SK-N-SH (cell line): ENCODE results near the gene KLHL2. TPM values are rescaled to one million over a fixed set of nuclear protein-coding genes. Genes with fewer than 3 reads are reported as not detected.

ENCODE experiments used
- CTCF ChIA-PET: fragments of 300-600, 350-600 bp; formaldehyde crosslinking; extraction: SDS; loops from one replicate; lab custom pipeline; 2021; lab: Yijun Ruan, JAX
- POLR2A ChIA-PET: fragments of 350-600 bp; sonication (Branson Sonifier 250); formaldehyde crosslinking; extraction: SDS; loops from one replicate; lab custom pipeline; 2020; ENCODE audit warnings: antibody characterized with exemption, inconsistent platforms; lab: Yijun Ruan, JAX
- DNase-seq: peaks from one replicate; pipeline ENCODE4 v3.0.0; 2012
- H2AFZ ChIP-seq: fragments of 200-600 bp; sonication (generic); 2 replicates; pipeline ENCODE4 v1.8.1; 2016; ENCODE audit warnings: antibody characterized with exemption, mild to moderate bottlenecking, low read depth
- H3F3A ChIP-seq: fragments of 200-600 bp; sonication (generic); replicated peaks from 2 replicates; pipeline ENCODE3; 2016; ENCODE audit warnings: antibody characterized with exemption, mild to moderate bottlenecking; ENCODE audit not compliant: insufficient read depth
- H3K27ac ChIP-seq, 2 experiments: fragments of 200-500 bp in 1 of 2; fragments of 200-600 bp in 1 of 2; sonication (Bioruptor generic) in 1 of 2; sonication (generic), shearing (Covaris generic) in 1 of 2; 2 replicates each; pipeline versions ENCODE4 v1.5.1 to v1.6.1; 2014 to 2016; ENCODE audit warnings: low read depth in 2 of 2, inconsistent platforms in 1 of 2, low read length in 1 of 2, mild to moderate bottlenecking in 1 of 2, mixed read lengths in 1 of 2
- H3K27me3 ChIP-seq: fragments of 200-600 bp; sonication (generic), shearing (Covaris generic); 2 replicates; pipeline ENCODE4 v1.6.1; 2016; ENCODE audit warnings: mixed run types; ENCODE audit not compliant: insufficient read depth
- H3K36me3 ChIP-seq, 2 experiments: fragments of 200-500 bp in 1 of 2; fragments of 200-600 bp in 1 of 2; sonication (Bioruptor generic) in 1 of 2; sonication (generic) in 1 of 2; replicated peaks in 1 of 2; 2 replicates each; pipeline versions ENCODE3 to v1.5.1; 2014 to 2016; ENCODE audit warnings: low read length in 1 of 2, mild to moderate bottlenecking in 1 of 2; ENCODE audit not compliant: insufficient read depth in 2 of 2, control insufficient read depth in 1 of 2
- H3K4me1 ChIP-seq, 2 experiments: fragments of 200-500 bp in 1 of 2; fragments of 200-600 bp in 1 of 2; sonication (Bioruptor generic) in 1 of 2; sonication (generic), shearing (Covaris generic) in 1 of 2; 2 replicates each; pipeline versions ENCODE4 v1.5.1 to v1.6.1; 2014 to 2016; ENCODE audit warnings: low read depth in 1 of 2, low read length in 1 of 2, mixed run types in 1 of 2; ENCODE audit not compliant: insufficient read depth in 2 of 2, control insufficient read depth in 1 of 2
- H3K4me2 ChIP-seq: fragments of 200-600 bp; sonication (generic), shearing (Covaris generic); 2 replicates; pipeline ENCODE4 v1.6.1; 2017; ENCODE audit warnings: mixed run types
- H3K4me3 ChIP-seq, 2 experiments: fragments of 200-500 bp in 1 of 2; fragments of 200-600 bp in 1 of 2; sonication (Bioruptor generic) in 1 of 2; sonication (generic), shearing (Covaris generic) in 1 of 2; 2 replicates each; pipeline versions ENCODE4 v1.5.1 to v1.8.1; 2014 to 2016; ENCODE audit warnings: low read depth in 2 of 2, inconsistent platforms in 1 of 2, low read length in 1 of 2, mild to moderate bottlenecking in 1 of 2, mixed read lengths in 1 of 2, moderate library complexity in 1 of 2
- H3K79me2 ChIP-seq: fragments of 200-600 bp; sonication (generic); 2 replicates; pipeline ENCODE4 v1.8.1; 2017; ENCODE audit warnings: mild to moderate bottlenecking; ENCODE audit not compliant: insufficient read depth
- H3K9ac ChIP-seq: fragments of 200-600 bp; sonication (generic); 2 replicates; pipeline ENCODE4 v1.6.1; 2017; ENCODE audit warnings: mixed run types
- H3K9me2 ChIP-seq: fragments of 200-600 bp; sonication (generic); 2 replicates; pipeline ENCODE4 v1.6.1; 2017; ENCODE audit warnings: mixed run types
- H3K9me3 ChIP-seq: fragments of 200-600 bp; sonication (generic); 2 replicates; pipeline ENCODE4 v1.6.1; 2017; ENCODE audit warnings: mixed run types, mild to moderate bottlenecking, moderate library complexity
- H4K20me1 ChIP-seq: fragments of 200-600 bp; sonication (generic); 2 replicates; pipeline ENCODE4 v1.6.1; 2017; ENCODE audit warnings: mild to moderate bottlenecking, mixed run types; ENCODE audit not compliant: insufficient read depth
- CHD2 ChIP-seq: fragments of 150-350 bp; IDR thresholded peaks from 2 replicates; pipeline ENCODE4 v1.6.1; 2018; ENCODE audit warnings: low read length; ENCODE audit not compliant: partially characterized antibody
- CTCF ChIP-seq: fragments of 200-600 bp; sonication (generic); IDR thresholded peaks from 2 replicates; pipeline ENCODE4 v1.6.1; 2017; ENCODE audit warnings: antibody characterized with exemption, mild to moderate bottlenecking, moderate library complexity
- EP300 ChIP-seq, 2 experiments: IDR thresholded peaks; 2 replicates each; pipeline versions ENCODE4 v1.4.0 to v1.6.1; 2012; ENCODE audit warnings: borderline replicate concordance in 1 of 2, low read depth in 1 of 2, low read length in 1 of 2
- EZH2phosphoT487 ChIP-seq: fragments of 200-600 bp; sonication (generic); IDR thresholded peaks from 2 replicates; pipeline ENCODE4 v1.6.1; 2017; ENCODE audit warnings: low read depth, mixed run types, mild to moderate bottlenecking, antibody characterized with exemption, moderate library complexity, borderline replicate concordance
- FOXJ3 ChIP-seq: sonication (generic); formaldehyde crosslinking; IDR thresholded peaks from 2 replicates; pipeline ENCODE4 v1.5.1; 2020; ENCODE audit warnings: mild to moderate bottlenecking, missing genetic modification reagents
- FOXM1 ChIP-seq: IDR thresholded peaks from 2 replicates; pipeline ENCODE4 v1.4.0; 2012; ENCODE audit warnings: low read depth, mild to moderate bottlenecking
- GABPA ChIP-seq: IDR thresholded peaks from 2 replicates; pipeline ENCODE4 v1.4.0; 2012; ENCODE audit warnings: low read depth, mild to moderate bottlenecking
- JUND ChIP-seq: IDR thresholded peaks from 2 replicates; pipeline ENCODE4 v1.4.0; 2012
- MAX ChIP-seq: IDR thresholded peaks from 2 replicates; pipeline ENCODE4 v1.4.0; 2012; ENCODE audit warnings: low read depth
- NFIC ChIP-seq: IDR thresholded peaks from 2 replicates; pipeline ENCODE4 v1.4.0; 2012; ENCODE audit warnings: borderline replicate concordance
- PBX3 ChIP-seq: IDR thresholded peaks from 2 replicates; pipeline ENCODE4; 2012
- POLR2AphosphoS5 ChIP-seq: IDR thresholded peaks from 2 replicates; pipeline ENCODE4 v1.6.1; 2012; ENCODE audit warnings: low read depth, low read length
- TAF1 ChIP-seq: IDR thresholded peaks from 2 replicates; pipeline ENCODE4 v1.6.1; 2012; ENCODE audit warnings: low read depth, mild to moderate bottlenecking, low read length, moderate library complexity, borderline replicate concordance
- TEAD4 ChIP-seq: IDR thresholded peaks from 2 replicates; pipeline ENCODE4 v1.4.0; 2012; ENCODE audit warnings: mild to moderate bottlenecking, borderline replicate concordance; ENCODE audit not compliant: insufficient read depth
- USF1 ChIP-seq: IDR thresholded peaks from 2 replicates; pipeline ENCODE4 v1.4.0; 2012; ENCODE audit warnings: low read depth, borderline replicate concordance
- WGBS: methylation state at CpG from one replicate; pipeline ENCODE4 v1.1.6; 2017; ENCODE audit warnings: low lambda C conversion rate; 5-methylcytosine and 5-hydroxymethylcytosine counted together
- polyA plus RNA-seq, 3 experiments: library from polyadenylated mRNA; depleted of rRNA; stranded (reverse); fragments of >200 nt; gene quantifications; 2 replicates each; pipeline ENCODE4 v1.2.3, GENCODE V29; 2012
- TF ChIP-seq, protein P1 (sequence below): fragments of 150-350 bp; IDR thresholded peaks from 2 replicates; pipeline ENCODE4 v1.6.1; 2017; ENCODE audit warnings: antibody characterized with exemption, low read length, low read depth, borderline replicate concordance
- TF ChIP-seq, protein P2 (sequence below): IDR thresholded peaks from 2 replicates; pipeline ENCODE4 v1.6.1; 2012; ENCODE audit warnings: mild to moderate bottlenecking, low read depth, low read length, moderate library complexity

KLHL2 gene
- polyA plus RNA-seq, 1 of the 3 experiments (the other 2 are of a cell fraction), result 25.0 TPM

GRCh38 chr4:165194368-165194767 is 13.0 kb upstream of the KLHL2 start:
- no peak overlapping the region for H3K27ac ChIP-seq
- no peak for TF ChIP-seq EP300 (IDR thresholded peaks at IDR 0.05; ENCODE audit: borderline replicate concordance in 1 of 2, low read depth in 1 of 2, low read length in 1 of 2)
- TF ChIP-seq EZH2phosphoT487, result no peak
- TF ChIP-seq, protein P1, sequence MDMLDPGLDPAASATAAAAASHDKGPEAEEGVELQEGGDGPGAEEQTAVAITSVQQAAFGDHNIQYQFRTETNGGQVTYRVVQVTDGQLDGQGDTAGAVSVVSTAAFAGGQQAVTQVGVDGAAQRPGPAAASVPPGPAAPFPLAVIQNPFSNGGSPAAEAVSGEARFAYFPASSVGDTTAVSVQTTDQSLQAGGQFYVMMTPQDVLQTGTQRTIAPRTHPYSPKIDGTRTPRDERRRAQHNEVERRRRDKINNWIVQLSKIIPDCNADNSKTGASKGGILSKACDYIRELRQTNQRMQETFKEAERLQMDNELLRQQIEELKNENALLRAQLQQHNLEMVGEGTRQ, result no peak
- no peak for TF ChIP-seq USF1
- no peak for TF ChIP-seq PBX3
- no peak for TF ChIP-seq TEAD4
- TF ChIP-seq CTCF, result no peak
- no peak for TF ChIP-seq CHD2
- no peak for TF ChIP-seq NFIC
- TF ChIP-seq GABPA, result no peak
- TF ChIP-seq, protein P2, sequence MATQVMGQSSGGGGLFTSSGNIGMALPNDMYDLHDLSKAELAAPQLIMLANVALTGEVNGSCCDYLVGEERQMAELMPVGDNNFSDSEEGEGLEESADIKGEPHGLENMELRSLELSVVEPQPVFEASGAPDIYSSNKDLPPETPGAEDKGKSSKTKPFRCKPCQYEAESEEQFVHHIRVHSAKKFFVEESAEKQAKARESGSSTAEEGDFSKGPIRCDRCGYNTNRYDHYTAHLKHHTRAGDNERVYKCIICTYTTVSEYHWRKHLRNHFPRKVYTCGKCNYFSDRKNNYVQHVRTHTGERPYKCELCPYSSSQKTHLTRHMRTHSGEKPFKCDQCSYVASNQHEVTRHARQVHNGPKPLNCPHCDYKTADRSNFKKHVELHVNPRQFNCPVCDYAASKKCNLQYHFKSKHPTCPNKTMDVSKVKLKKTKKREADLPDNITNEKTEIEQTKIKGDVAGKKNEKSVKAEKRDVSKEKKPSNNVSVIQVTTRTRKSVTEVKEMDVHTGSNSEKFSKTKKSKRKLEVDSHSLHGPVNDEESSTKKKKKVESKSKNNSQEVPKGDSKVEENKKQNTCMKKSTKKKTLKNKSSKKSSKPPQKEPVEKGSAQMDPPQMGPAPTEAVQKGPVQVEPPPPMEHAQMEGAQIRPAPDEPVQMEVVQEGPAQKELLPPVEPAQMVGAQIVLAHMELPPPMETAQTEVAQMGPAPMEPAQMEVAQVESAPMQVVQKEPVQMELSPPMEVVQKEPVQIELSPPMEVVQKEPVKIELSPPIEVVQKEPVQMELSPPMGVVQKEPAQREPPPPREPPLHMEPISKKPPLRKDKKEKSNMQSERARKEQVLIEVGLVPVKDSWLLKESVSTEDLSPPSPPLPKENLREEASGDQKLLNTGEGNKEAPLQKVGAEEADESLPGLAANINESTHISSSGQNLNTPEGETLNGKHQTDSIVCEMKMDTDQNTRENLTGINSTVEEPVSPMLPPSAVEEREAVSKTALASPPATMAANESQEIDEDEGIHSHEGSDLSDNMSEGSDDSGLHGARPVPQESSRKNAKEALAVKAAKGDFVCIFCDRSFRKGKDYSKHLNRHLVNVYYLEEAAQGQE, result no peak
- TF ChIP-seq POLR2AphosphoS5, result no peak
- no peak for TF ChIP-seq JUND
- no peak for TF ChIP-seq FOXM1
- TF ChIP-seq MAX, result no peak
- no peak for TF ChIP-seq FOXJ3 (CRISPR knock-in tag)
- TF ChIP-seq TAF1, result no peak
- H3K4me2 ChIP-seq, result no peak overlapping the region
- no peak overlapping the region for H3K9ac ChIP-seq
- H3K9me3 ChIP-seq, result no peaks in the 10 kb centered on the region
- DNase-seq, result no peak
- H3K4me1 ChIP-seq, result peaks cover 0 to 8% of the 10 kb centered on the region in 2 experiments; a peak in 2 of 4 replicates
- ChIA-PET POLR2A (interaction anchor here (0.6 kb wide), 1 partner anchor 9 kb away, joined by 10 read pairs; no protein-coding TSS in a partner anchor), CTCF (interaction anchor here (1.3 kb wide), 1 partner anchor 17 kb away, joined by 5 read pairs; no protein-coding TSS in a partner anchor)
- H3F3A ChIP-seq, result no peaks in the 10 kb centered on the region
- no peaks in the 10 kb centered on the region for H3K36me3 ChIP-seq
- 80% methylated on average over 1 of the region's 1 CpG for WGBS
- H3K79me2 ChIP-seq, result no peaks in the 10 kb centered on the region
- no peak overlapping the region for H2AFZ ChIP-seq
- H3K9me2 ChIP-seq, result no peaks in the 10 kb centered on the region
- no peaks in the 10 kb centered on the region for H4K20me1 ChIP-seq
- no peaks in the 10 kb centered on the region for H3K27me3 ChIP-seq
- no peak overlapping the region for H3K4me3 ChIP-seq
